ENCODE results near the gene DBNDD1. TPM values are rescaled to one million over a fixed set of nuclear protein-coding genes. Genes with fewer than 3 reads are reported as not detected.

Gene DBNDD1
- total and polyA plus RNA-seq, 9 donors = 0.97 to 6.2 (median 2.1) TPM

GRCh38 chr16:90041896-90042473 lies 22.7 kb upstream of the DBNDD1 start:
- no peaks in the 10 kb centered on the region for H3K27me3 ChIP-seq
- 78 to 85% (median 84%) methylated on average over 16 of the region's 16 CpGs for WGBS, 3 donors
- intact Hi-C loops (cut with DNase I) = no loop called here
- DNase-seq = no peak
- no peaks in the 10 kb centered on the region for H3K36me3 ChIP-seq
- no peak overlapping the region for H3K4me3 ChIP-seq
- H3K9me3 ChIP-seq = no peaks in the 10 kb centered on the region
- no peak overlapping the region for H3K27ac ChIP-seq
- H3K4me1 ChIP-seq (ENCODE audit: insufficient read depth) = peaks cover 3% of the 10 kb centered on the region
- TF ChIP-seq POLR2A (IDR thresholded peaks at IDR 0.05) (no peak), EP300 (IDR thresholded peaks at IDR 0.05) (no peak)
- TF ChIP-seq, protein P1, sequence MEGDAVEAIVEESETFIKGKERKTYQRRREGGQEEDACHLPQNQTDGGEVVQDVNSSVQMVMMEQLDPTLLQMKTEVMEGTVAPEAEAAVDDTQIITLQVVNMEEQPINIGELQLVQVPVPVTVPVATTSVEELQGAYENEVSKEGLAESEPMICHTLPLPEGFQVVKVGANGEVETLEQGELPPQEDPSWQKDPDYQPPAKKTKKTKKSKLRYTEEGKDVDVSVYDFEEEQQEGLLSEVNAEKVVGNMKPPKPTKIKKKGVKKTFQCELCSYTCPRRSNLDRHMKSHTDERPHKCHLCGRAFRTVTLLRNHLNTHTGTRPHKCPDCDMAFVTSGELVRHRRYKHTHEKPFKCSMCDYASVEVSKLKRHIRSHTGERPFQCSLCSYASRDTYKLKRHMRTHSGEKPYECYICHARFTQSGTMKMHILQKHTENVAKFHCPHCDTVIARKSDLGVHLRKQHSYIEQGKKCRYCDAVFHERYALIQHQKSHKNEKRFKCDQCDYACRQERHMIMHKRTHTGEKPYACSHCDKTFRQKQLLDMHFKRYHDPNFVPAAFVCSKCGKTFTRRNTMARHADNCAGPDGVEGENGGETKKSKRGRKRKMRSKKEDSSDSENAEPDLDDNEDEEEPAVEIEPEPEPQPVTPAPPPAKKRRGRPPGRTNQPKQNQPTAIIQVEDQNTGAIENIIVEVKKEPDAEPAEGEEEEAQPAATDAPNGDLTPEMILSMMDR (IDR thresholded peaks at IDR 0.05) = no peak

DNA sequence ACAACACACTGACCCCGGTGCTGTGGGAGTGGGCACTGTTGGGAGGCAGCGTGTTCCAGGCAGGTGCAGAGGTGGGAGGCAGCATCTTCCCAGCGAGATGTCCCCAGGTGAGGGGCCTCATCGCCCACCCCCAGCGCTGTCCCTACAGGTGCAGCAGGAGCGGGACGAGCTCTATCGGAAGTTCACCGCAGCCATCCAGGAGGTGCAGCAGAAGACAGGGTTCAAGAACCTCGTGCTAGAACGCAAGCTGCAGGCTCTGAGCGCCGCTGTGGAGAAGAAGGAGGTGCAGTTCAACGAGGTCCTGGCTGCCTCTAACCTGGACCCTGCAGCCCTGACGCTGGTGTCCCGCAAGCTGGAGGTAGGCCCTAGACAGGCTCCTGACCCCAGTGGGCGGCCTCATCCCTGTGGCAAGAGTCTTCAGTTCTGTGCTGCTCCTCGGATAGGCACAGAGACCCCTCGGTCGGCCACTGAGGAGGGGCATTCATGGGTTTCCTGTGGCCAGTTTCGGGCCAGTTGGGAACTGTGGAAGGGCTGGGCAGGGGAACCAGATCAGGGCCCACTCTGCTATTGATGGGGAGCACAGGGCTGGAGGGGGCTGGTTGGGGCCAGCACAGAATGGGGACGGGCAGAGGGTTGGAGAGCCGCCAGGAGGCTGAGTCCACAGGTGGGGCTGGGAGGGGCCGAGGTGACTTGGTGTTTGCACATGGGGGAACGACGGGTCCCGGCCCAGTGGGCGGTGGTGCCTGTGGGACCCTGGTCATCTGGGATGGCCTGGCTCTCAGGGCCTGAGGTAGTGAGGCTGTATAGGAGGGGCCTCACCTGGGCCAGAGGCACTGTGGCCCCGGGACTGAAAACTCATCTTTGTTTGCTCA lies 21.1 kb upstream of the DBNDD1 start:
- WGBS, 3 donors = 89 to 92% (median 91%) methylated on average over 26 to 29 of the region's 29 CpGs
- TF ChIP-seq, protein P1 (IDR thresholded peaks at IDR 0.05) = no peak
- TF ChIP-seq POLR2A (IDR thresholded peaks at IDR 0.05) (no peak), EP300 (IDR thresholded peaks at IDR 0.05) (no peak)

DNA sequence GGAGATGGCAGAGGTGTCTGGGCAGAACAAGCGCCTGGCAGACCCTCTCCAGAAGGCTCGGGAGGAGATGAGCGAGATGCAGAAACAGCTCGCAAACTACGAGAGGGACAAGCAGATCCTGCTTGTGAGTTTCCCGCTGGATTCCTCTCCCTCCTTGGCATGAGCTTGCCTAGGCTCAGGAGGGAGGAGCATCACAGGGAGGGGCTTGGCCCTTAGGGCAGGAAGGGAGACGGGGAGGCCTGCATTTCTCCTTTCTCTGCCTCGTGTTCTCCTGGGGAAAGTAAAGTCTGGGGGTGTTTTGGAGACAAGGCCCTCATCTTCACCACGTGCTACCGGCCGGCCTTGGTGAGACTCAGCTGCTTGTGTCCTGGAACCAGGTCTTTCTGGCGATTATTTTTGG lies 18.0 kb upstream of the DBNDD1 start:
- H3K4me1 ChIP-seq (ENCODE audit: insufficient read depth) = no peaks in the 10 kb centered on the region
- WGBS, 3 donors = 75 to 79% (median 76%) methylated on average over 12 of the region's 12 CpGs
- no peak overlapping the region for H3K4me3 ChIP-seq
- no peak overlapping the region for H3K27ac ChIP-seq
- intact Hi-C loops (cut with DNase I) = no loop called here
- no peaks in the 10 kb centered on the region for H3K27me3 ChIP-seq
- no peak for DNase-seq
- no peaks in the 10 kb centered on the region for H3K9me3 ChIP-seq
- H3K36me3 ChIP-seq = no peaks in the 10 kb centered on the region
- TF ChIP-seq, protein P1 (IDR thresholded peaks at IDR 0.05) = no peak
- TF ChIP-seq POLR2A (IDR thresholded peaks at IDR 0.05) (no peak), EP300 (IDR thresholded peaks at IDR 0.05) (no peak)

More for the DNA sequence above, 21.1 kb upstream of the DBNDD1 start:
- H3K36me3 ChIP-seq = no peaks in the 10 kb centered on the region
- DNase-seq = no peak
- H3K4me1 ChIP-seq (ENCODE audit: insufficient read depth) = no peaks in the 10 kb centered on the region
- no peak overlapping the region for H3K4me3 ChIP-seq
- no peaks in the 10 kb centered on the region for H3K9me3 ChIP-seq
- no peaks in the 10 kb centered on the region for H3K27me3 ChIP-seq
- intact Hi-C loops (cut with DNase I) = no loop called here
- no peak overlapping the region for H3K27ac ChIP-seq

GRCh38 chr16:90035902-90036301 lies 16.6 kb upstream of the DBNDD1 start:
- Histone ChIP-seq H3K27me3 (no peaks in the 10 kb centered on the region), H3K4me3 (no peak overlapping the region), H3K4me1 (ENCODE audit: insufficient read depth) (no peaks in the 10 kb centered on the region), H3K9me3 (no peaks in the 10 kb centered on the region), H3K36me3 (no peaks in the 10 kb centered on the region), H3K27ac (no peak overlapping the region)
- TF ChIP-seq POLR2A (IDR thresholded peaks at IDR 0.05) (no peak), EP300 (IDR thresholded peaks at IDR 0.05) (no peak)
- TF ChIP-seq, protein P1 (IDR thresholded peaks at IDR 0.05) = no peak
- intact Hi-C loops (cut with DNase I) = no loop called here
- WGBS, 3 donors = 62 to 75% (median 71%) methylated on average over 5 of the region's 5 CpGs
- no peak for DNase-seq

Measured in ovary (tissue), 9 donors.